Right cardiac atrium (tissue), 5 donors: ENCODE results near the gene CTSC. TPM values are rescaled to one million over a fixed set of nuclear protein-coding genes. Genes with fewer than 3 reads are reported as not detected.
A peak's percentile ranks its signal among the peaks of the same experiment; 100 is the strongest.

ENCODE experiments used
- ATAC-seq, 2 donors: fragments of 200-7000 bp; cut with Tn5 transposase; one replicate each; pipeline versions ENCODE4 v1.8.0 to v1.9.1; 2020; ENCODE audit warnings: moderate library complexity in 2 of 2, mild to moderate bottlenecking in 1 of 2
- DNase-seq, 3 donors: peaks; one replicate each; pipeline ENCODE4 v3.0.0-alpha.2; 2020
- H3K27ac ChIP-seq: one replicate; pipeline ENCODE4 v1.5.1; 2013; ENCODE audit warnings: mild to moderate bottlenecking, low read length, control low read depth, moderate library complexity
- H3K27me3 ChIP-seq: one replicate; pipeline ENCODE4 v1.6.1; 2013; ENCODE audit not compliant: control insufficient read depth, insufficient read depth
- H3K4me1 ChIP-seq: one replicate; pipeline ENCODE4 v1.6.1; 2013; ENCODE audit warnings: low read length; ENCODE audit not compliant: control insufficient read depth, insufficient read depth
- H3K4me3 ChIP-seq: one replicate; pipeline ENCODE4 v1.5.1; 2013; ENCODE audit warnings: low read length, control low read depth
- H3K9me3 ChIP-seq: one replicate; pipeline ENCODE4 v1.6.1; 2013; ENCODE audit warnings: low read length; ENCODE audit not compliant: control insufficient read depth
- WGBS: extraction: QIAGEN DNeasy Blood & Tissue Kit; methylation state at CpG from one replicate; pipeline ENCODE4 v1.1.7; 2013; 5-methylcytosine and 5-hydroxymethylcytosine counted together
- intact Hi-C, 4 donors: fragments of 100-400 bp; cut with DNase I; formaldehyde crosslinking; loops; one replicate each; pipeline versions ENCODE4 v1.11.0 to v1.14.0; 2022 to 2023
- polyA plus RNA-seq: library from polyadenylated mRNA; stranded (reverse); fragments of 200-250 nt; gene quantifications from one replicate; pipeline ENCODE4 v1.2.3, GENCODE V29; 2013
- total RNA-seq, 4 donors: library from RNA; stranded (reverse); fragmentation: NEBNext Ultra II Directional; extraction: Animal tissue kit (Norgen Biotek cat#: 25700); gene quantifications; one replicate each; pipeline ENCODE4 v1.2.1, GENCODE V29; 2021
- donor health status: healthy with polysubstance abuse.
- donor health status: DM: no; HTN: yes; CAD: no.
- donor health status: DM: no; HTN: no; CAD: no.
- donor health status: DM: no; HTN: yes; CAD: no; lungs with severe emphysema.
- donor health status: DM: yes; HTN: yes; CAD: no.

Gene CTSC
- total and polyA plus RNA-seq, 5 donors = 17.7 to 39.3 (median 28.7) TPM

- no peak for DNase-seq
- intact Hi-C loops = no loop called here
- Histone ChIP-seq H3K4me1 (peaks cover 2% of the 10 kb centered on the region), H3K27me3 (no peaks in the 10 kb centered on the region), H3K9me3 (no peaks in the 10 kb centered on the region), H3K27ac (no peak overlapping the region), H3K4me3 (no peak overlapping the region)
- WGBS = 47% methylated on average over 3 of the region's 3 CpGs
- ATAC-seq = no peak
These were observed 56.2 kb downstream of the CTSC start for GRCh38 chr11:88281317-88281712.

GRCh38 chr11:88280673-88281316, 56.7 kb downstream of the CTSC start:
- intact Hi-C loops = no loop called here
- DNase-seq = peak in 1 of 3 donors; percentile 21
- WGBS = 54% methylated on average over 6 of the region's 6 CpGs

GRCh38 chr11:88277349-88277915, 60.1 kb downstream of the CTSC start:
- Histone ChIP-seq H3K27ac (no peak overlapping the region), H3K9me3 (no peaks in the 10 kb centered on the region), H3K27me3 (no peaks in the 10 kb centered on the region), H3K4me1 (no peaks in the 10 kb centered on the region), H3K4me3 (no peak overlapping the region)
- intact Hi-C loops = no loop called here
- no peak for ATAC-seq
- 69% methylated on average over 3 of the region's 3 CpGs for WGBS
- DNase-seq = no peak

More at GRCh38 chr11:88280673-88281316, 56.7 kb downstream of the CTSC start:
- Histone ChIP-seq H3K27me3 (no peaks in the 10 kb centered on the region), H3K27ac (no peak overlapping the region), H3K4me1 (peaks cover 2% of the 10 kb centered on the region), H3K9me3 (no peaks in the 10 kb centered on the region), H3K4me3 (no peak overlapping the region)
- no peak for ATAC-seq

GRCh38 chr11:88275636-88276035, 61.9 kb downstream of the CTSC start:
- Histone ChIP-seq H3K27ac (no peak overlapping the region), H3K4me1 (no peaks in the 10 kb centered on the region), H3K4me3 (no peak overlapping the region), H3K27me3 (no peaks in the 10 kb centered on the region), H3K9me3 (no peaks in the 10 kb centered on the region)
- intact Hi-C loops = no loop called here
- no peak for ATAC-seq
- WGBS = 80% methylated on average over 1 of the region's 1 CpG
- DNase-seq = no peak

GRCh38 chr11:88266919-88267318, 70.6 kb downstream of the CTSC start:
- intact Hi-C loops = no loop called here
- no peaks in the 10 kb centered on the region for H3K27me3 ChIP-seq
- 94% methylated on average over 1 of the region's 1 CpG for WGBS
- no peak overlapping the region for H3K27ac ChIP-seq
- DNase-seq (no peak), ATAC-seq (no peak)
- H3K4me3 ChIP-seq = no peak overlapping the region
- H3K4me1 ChIP-seq = no peaks in the 10 kb centered on the region
- H3K9me3 ChIP-seq = no peaks in the 10 kb centered on the region

GRCh38 chr11:88266157-88266556, 71.4 kb downstream of the CTSC start:
- H3K4me3 ChIP-seq = no peak overlapping the region
- H3K27ac ChIP-seq = no peak overlapping the region
- no peaks in the 10 kb centered on the region for H3K27me3 ChIP-seq
- DNase-seq = no peak
- no peaks in the 10 kb centered on the region for H3K4me1 ChIP-seq
- H3K9me3 ChIP-seq = no peaks in the 10 kb centered on the region
- intact Hi-C loops = no loop called here
- ATAC-seq = no peak

GRCh38 chr11:88259431-88259830, 78.1 kb downstream of the CTSC start:
- no peak overlapping the region for H3K27ac ChIP-seq
- H3K27me3 ChIP-seq = no peaks in the 10 kb centered on the region
- intact Hi-C loops = no loop called here
- H3K4me3 ChIP-seq = no peak overlapping the region
- no peaks in the 10 kb centered on the region for H3K4me1 ChIP-seq
- no peak for ATAC-seq
- no peaks in the 10 kb centered on the region for H3K9me3 ChIP-seq
- no peak for DNase-seq

GRCh38 chr11:88252208-88252607, 85.3 kb downstream of the CTSC start:
- ATAC-seq (no peak), DNase-seq (no peak)
- H3K4me3 ChIP-seq = no peak overlapping the region
- intact Hi-C loops = no loop called here
- H3K4me1 ChIP-seq = no peaks in the 10 kb centered on the region
- no peaks in the 10 kb centered on the region for H3K27me3 ChIP-seq
- H3K9me3 ChIP-seq = no peaks in the 10 kb centered on the region
- no peak overlapping the region for H3K27ac ChIP-seq

GRCh38 chr11:88250566-88251242, 86.8 kb downstream of the CTSC start:
- no peak overlapping the region for H3K27ac ChIP-seq
- 57% methylated on average over 3 of the region's 3 CpGs for WGBS
- intact Hi-C loops = no loop called here
- H3K27me3 ChIP-seq = no peaks in the 10 kb centered on the region
- DNase-seq (no peak), ATAC-seq (no peak)
- no peak overlapping the region for H3K4me3 ChIP-seq
- no peaks in the 10 kb centered on the region for H3K9me3 ChIP-seq
- no peaks in the 10 kb centered on the region for H3K4me1 ChIP-seq

- intact Hi-C loops = no loop called here
- no peak overlapping the region for H3K27ac ChIP-seq
- ATAC-seq = no peak
- no peak for DNase-seq
- H3K9me3 ChIP-seq = no peaks in the 10 kb centered on the region
- H3K27me3 ChIP-seq = no peaks in the 10 kb centered on the region
- WGBS = 73% methylated on average over 1 of the region's 1 CpG
- no peaks in the 10 kb centered on the region for H3K4me1 ChIP-seq
- H3K4me3 ChIP-seq = no peak overlapping the region
These were observed 87.8 kb downstream of the CTSC start for GRCh38 chr11:88249706-88250105.

GRCh38 chr11:88246696-88247095, 90.8 kb downstream of the CTSC start:
- peak in 1 of 2 donors; percentile 35 for ATAC-seq
- Histone ChIP-seq H3K4me1 (no peaks in the 10 kb centered on the region), H3K9me3 (no peaks in the 10 kb centered on the region), H3K27me3 (no peaks in the 10 kb centered on the region), H3K4me3 (no peak overlapping the region), H3K27ac (no peak overlapping the region)
- intact Hi-C loops = no loop called here
- WGBS = 59% methylated on average over 3 of the region's 3 CpGs
- DNase-seq = no peak
